GM18520 (cell line): ENCODE measurements around the gene HEG1.

Source experiments
- ATAC-seq: cut with Tn5 transposase; IDR thresholded peaks from one replicate; pipeline ENCODE4 v1.9.1; 2021; ENCODE audit not compliant: unreplicated experiment

HEG1 gene

DNA sequence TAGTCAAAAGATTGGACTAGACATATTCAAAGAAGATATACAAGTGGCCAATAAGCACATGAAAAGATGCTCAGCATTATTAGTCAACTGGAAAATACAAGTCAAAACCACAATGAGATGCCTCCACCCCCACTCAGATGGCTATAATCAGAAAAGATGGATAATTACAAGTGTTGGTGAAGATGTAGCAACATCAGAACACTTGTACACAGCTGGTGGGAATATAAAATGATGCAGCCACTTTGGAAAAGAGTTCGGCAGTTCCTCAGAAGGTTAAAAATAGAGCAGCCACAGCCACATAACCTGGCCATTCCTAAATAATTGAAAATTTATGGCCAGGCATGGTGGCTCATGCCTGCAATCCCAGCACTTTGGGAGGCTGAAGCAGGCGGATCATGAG, 38.4 kb downstream of the HEG1 start:
- ATAC-seq = no peak

GRCh38 chr3:125014570-125015179, 41.1 kb downstream of the HEG1 start:
- no peak for ATAC-seq

- ATAC-seq = no peak
Measured at GRCh38 chr3:125013095-125013494, 42.7 kb downstream of the HEG1 start.

DNA sequence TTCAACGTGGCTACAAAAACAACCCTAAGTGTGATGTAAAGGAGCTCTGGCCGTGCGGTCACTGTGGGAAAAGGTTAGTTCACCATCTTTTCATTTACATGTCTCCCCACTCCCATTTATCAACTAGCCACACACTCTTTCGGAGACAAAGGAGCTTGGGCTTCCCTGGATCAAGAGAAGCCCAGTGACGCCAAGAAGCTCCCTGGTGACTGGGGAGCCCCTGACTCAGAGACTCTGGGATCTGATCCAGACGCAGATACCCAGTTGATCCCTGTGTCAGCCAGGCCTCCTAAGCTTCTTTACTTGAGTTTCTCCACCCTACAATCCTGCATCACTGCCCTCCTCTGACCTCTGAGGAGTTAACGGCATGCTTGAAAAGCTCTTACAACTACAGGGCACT, 43.9 kb downstream of the HEG1 start:
- no peak for ATAC-seq

GRCh38 chr3:125010393-125010792, 45.4 kb downstream of the HEG1 start:
- no peak for ATAC-seq

- no peak for ATAC-seq
Measured at GRCh38 chr3:125008766-125009165, 47.0 kb downstream of the HEG1 start.

GRCh38 chr3:125006291-125006731, 49.5 kb downstream of the HEG1 start:
- ATAC-seq = no peak

DNA sequence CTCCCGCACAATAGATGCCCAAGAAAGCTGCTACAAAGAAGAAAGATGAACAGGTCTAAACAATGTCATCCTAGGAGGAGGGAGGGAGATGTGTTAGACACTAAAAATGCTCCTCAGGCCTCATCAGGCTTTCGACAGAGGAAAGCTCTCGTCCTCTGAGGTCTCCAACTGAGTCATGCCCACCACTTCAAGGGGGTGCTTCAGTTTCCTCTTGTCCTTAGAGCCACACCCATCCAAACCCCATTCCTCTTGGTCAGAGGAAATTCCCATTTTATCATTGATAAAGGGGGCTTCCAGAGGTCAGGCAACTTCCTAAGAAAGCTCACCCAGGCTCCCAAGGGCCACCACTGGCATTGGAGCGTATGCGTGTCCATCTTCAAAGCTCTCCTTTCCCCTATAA, 50.1 kb downstream of the HEG1 start:
- no peak for ATAC-seq

GRCh38 chr3:125005222-125005621, 50.6 kb downstream of the HEG1 start:
- no peak for ATAC-seq

GRCh38 chr3:125003859-125004595, 51.8 kb downstream of the HEG1 start:
- ATAC-seq = no peak

DNA sequence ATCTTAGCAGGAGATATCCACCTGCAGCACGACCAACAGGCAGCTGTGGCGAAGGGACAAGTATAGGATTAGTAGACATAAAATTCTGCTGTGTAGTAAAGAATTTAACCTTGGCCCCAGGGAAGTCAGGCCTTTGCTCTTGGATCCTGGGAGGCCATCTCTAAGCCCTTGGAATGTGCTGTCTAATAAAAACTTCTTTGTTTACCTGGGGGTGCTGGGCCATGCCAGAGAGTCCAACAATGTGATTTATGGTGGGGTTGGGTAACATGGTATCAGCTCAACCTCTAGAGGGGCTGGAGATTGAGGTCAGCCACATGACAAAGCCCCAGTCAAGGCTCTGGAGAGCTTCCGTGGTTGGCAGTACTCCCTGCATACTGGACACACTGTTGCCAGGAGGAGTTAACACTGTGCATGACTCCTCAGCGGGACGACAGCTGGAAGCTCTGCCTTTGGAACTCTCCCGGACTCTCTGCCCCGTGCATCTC, 52.4 kb downstream of the HEG1 start:
- no peak for ATAC-seq

DNA sequence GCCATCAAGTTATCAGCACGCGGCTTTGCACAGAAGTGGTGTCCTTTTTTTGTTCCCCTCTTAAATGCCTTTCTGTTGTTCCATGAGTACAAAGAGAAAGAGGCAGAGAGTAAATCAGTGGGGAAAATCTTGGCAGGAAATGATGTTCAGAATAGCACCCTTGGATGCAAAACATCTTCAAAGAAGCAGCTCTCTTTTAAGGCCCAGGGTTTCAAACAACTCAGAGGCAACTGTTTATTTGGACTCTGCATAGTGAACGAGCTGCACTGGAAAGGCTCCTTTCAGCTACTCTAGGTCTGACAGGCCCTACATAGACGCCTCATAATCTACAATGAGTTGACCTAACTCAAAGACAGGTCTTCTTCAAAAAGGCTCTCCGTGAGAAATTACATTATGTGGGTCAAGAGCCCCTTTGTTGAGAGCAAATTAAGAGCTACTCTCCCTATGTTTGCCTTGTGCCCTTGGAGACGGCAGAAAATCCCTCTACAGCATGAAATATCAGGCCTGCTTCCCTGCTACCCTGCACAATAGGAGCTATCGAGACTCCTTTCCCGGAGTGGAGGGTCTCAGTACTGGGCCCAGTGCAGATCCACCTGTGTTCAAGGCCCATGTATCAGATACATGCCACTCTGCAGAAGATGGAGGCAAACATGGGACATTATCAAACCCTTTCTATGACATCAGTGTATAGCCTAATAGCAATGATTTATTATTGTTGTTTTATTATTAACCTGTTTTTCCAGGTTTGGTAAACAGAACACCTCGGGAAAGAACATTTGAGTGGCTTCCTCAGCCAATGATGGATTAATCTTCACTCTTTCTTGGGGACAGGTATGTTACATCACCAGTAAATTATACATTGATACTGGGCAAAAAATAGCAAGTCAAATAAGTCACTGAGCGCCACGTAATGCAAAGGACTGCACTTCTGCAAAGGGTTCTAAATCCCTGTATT, 53.1 kb downstream of the HEG1 start:
- ATAC-seq = no peak

- ATAC-seq = no peak
Measured at GRCh38 chr3:125001557-125002413, 54.0 kb downstream of the HEG1 start.

DNA sequence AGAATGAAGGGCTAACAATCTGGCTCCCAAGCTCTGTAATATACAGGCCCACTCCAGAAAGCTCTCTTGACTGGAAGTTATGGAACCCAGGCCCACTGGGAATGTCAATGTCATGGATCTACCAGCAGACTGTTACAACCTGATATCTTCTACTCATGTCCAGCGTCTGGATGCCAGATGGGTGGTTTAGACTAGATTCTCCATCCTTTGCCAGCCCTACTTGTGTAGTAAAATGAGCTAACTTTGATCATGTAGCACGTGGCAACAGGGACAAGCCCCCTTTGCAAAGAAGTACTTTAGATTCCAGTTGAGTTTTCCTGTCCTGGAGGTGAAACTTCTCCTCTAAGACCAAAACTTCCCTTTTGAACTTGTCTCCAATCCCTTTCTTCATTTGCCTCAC, 55.1 kb downstream of the HEG1 start:
- no peak for ATAC-seq

GRCh38 chr3:124999897-125000435, 55.8 kb downstream of the HEG1 start:
- no peak for ATAC-seq

GRCh38 chr3:124999317-124999716, 56.5 kb downstream of the HEG1 start:
- ATAC-seq = no peak

DNA sequence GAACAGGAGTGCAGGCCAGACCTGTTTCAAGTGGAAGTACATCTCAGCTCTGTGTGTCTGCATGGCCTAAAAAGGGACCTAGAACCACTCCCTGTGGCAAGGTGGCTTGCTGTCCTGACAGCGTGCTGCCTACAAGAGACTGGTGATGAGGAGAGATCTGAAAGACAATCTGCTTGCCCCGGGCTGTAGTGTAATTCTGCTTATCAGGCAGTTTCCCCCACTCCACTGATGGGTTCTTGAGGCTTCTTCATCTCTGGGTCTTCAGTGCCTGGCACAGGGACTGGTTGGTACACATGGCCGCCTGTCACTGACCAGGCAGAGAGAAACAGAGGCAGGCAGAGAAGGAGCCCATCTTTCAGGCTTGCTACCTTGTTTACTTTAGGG, 57.6 kb downstream of the HEG1 start:
- ATAC-seq = no peak

DNA sequence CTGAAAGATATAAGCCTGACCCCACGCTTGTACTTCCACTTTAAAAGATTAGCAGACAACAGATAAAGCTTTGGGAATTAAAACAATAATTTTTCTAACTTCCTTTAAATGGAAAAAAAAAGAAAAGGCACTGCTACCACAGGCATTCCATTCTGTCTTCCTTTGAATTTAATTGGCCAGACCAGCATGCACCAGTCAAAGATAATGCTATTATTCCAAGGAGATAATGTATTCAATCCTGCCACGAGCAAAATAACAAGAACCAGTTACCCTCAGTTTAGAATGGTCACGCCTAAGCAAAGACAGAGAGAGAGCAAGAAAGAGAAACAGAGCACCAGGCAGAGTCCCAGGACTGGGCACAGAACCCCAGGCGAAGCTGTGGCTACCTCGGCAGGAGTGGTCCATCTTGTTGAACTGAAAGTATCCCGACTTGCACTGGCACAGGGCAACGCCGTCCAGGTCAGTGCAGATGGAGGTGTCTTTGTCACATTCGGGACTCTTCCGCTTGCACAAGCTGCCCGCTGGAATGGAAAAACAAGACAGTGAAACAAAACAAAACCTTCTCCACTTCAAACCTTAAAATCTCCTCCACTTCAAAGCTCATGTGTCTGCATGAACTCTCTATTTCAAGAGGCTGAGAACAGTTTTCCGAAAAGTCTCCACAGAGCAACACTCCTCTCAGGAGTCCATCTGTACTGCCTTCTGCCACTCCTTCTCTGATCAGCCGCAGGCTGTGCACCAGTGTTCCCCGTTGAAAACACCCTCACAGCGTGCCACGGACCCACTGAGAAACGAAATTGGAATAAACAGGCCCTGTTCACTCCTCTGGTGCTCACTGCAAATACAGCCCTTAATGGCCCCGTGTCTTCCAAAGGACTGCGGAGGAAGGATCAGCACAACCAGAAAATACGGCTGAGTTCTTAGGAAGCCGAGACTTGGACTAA, 58.2 kb downstream of the HEG1 start:
- ATAC-seq = no peak

GRCh38 chr3:124995460-124995994, 60.3 kb downstream of the HEG1 start:
- ATAC-seq = no peak
